Natural killer cell (primary cell): ENCODE data around the gene TMEM125. TPM values are rescaled to one million over a fixed set of nuclear protein-coding genes. Genes with fewer than 3 reads are reported as not detected.

Source experiments
- ATAC-seq, 3 donors: fragments of 150-1000 bp in 2 of 3; fragments of 200-7000 bp in 1 of 3; cut with Tn5 transposase; 1 replicate in 1 of 3; 2 replicates in 2 of 3; pipeline ENCODE4 v1.10.0; 2021; ENCODE audit warnings: mild to moderate bottlenecking in 2 of 3, moderate library complexity in 2 of 3
- DNase-seq, 2 donors: peaks; one replicate each; pipeline versions ENCODE4 v3.0.0 to v3.0.0-alpha.2; 2013 to 2021; ENCODE audit warnings: mixed read lengths in 1 of 2
- H3K27ac ChIP-seq: one replicate; pipeline ENCODE4 v1.5.1; 2013; ENCODE audit warnings: mild to moderate bottlenecking, low read length
- H3K27me3 ChIP-seq: one replicate; pipeline ENCODE4 v1.6.1; 2013; ENCODE audit warnings: low read length; ENCODE audit not compliant: control insufficient read depth, insufficient read depth
- H3K36me3 ChIP-seq: one replicate; pipeline ENCODE4 v1.6.1; 2013; ENCODE audit warnings: low read length; ENCODE audit not compliant: control insufficient read depth, insufficient read depth
- H3K4me1 ChIP-seq: one replicate; pipeline ENCODE4 v1.6.1; 2013; ENCODE audit warnings: low read length; ENCODE audit not compliant: control insufficient read depth, insufficient read depth
- H3K4me3 ChIP-seq: one replicate; pipeline ENCODE4 v1.5.1; 2013; ENCODE audit warnings: low read length
- H3K9me3 ChIP-seq: one replicate; pipeline ENCODE4 v1.6.1; 2013; ENCODE audit warnings: low read length; ENCODE audit not compliant: control insufficient read depth, insufficient read depth
- H3K27ac Mint-ChIP-seq, 2 donors: one replicate each; pipeline ENCODE4 v1.8.0; 2022; ENCODE audit warnings: mild to moderate bottlenecking in 2 of 2, mixed read lengths in 2 of 2, moderate library complexity in 1 of 2
- H3K27me3 Mint-ChIP-seq, 2 donors: one replicate each; pipeline ENCODE4 v1.8.0; 2022; ENCODE audit warnings: low read depth in 2 of 2, mixed read lengths in 2 of 2
- H3K36me3 Mint-ChIP-seq: one replicate; pipeline ENCODE4 v1.8.0; 2022; ENCODE audit warnings: mixed read lengths
- H3K4me1 Mint-ChIP-seq, 2 donors: one replicate each; pipeline ENCODE4 v1.8.0; 2022; ENCODE audit warnings: mixed read lengths in 2 of 2
- H3K4me3 Mint-ChIP-seq: one replicate; pipeline ENCODE4 v1.8.0; 2022; ENCODE audit warnings: mild to moderate bottlenecking, moderate library complexity, mixed read lengths
- H3K9me3 Mint-ChIP-seq, 2 donors: one replicate each; pipeline ENCODE4 v1.8.0; 2022; ENCODE audit warnings: mixed read lengths in 2 of 2
- WGBS: methylation state at CpG from one replicate; pipeline ENCODE4 v1.1.7; 2013; ENCODE audit warnings: missing lambda C conversion rate; ENCODE audit not compliant: insufficient coverage; 5-methylcytosine and 5-hydroxymethylcytosine counted together
- intact Hi-C: fragments of 100-400 bp; cut with micrococcal nuclease; formaldehyde crosslinking; loops from one replicate; pipeline ENCODE4 v1.14.2; 2022
- total RNA-seq, 4 donors: library from RNA; stranded (reverse); fragments of 120-200 nt in 1 of 4; gene quantifications; one replicate each; pipeline versions ENCODE4 v1.2.3 to v1.2.4, GENCODE V29; 2013 to 2022
- TF ChIP-seq, protein P1 (sequence below): fragments of 200-600 bp; IDR thresholded peaks from one replicate; pipeline ENCODE4 v1.8.0; 2022; ENCODE audit warnings: antibody characterized with exemption

TMEM125 gene
- total RNA-seq, 3 donors from 2014 or later (not counting 1 experiment from before 2014, with no cell fraction given), result not detected

DNA sequence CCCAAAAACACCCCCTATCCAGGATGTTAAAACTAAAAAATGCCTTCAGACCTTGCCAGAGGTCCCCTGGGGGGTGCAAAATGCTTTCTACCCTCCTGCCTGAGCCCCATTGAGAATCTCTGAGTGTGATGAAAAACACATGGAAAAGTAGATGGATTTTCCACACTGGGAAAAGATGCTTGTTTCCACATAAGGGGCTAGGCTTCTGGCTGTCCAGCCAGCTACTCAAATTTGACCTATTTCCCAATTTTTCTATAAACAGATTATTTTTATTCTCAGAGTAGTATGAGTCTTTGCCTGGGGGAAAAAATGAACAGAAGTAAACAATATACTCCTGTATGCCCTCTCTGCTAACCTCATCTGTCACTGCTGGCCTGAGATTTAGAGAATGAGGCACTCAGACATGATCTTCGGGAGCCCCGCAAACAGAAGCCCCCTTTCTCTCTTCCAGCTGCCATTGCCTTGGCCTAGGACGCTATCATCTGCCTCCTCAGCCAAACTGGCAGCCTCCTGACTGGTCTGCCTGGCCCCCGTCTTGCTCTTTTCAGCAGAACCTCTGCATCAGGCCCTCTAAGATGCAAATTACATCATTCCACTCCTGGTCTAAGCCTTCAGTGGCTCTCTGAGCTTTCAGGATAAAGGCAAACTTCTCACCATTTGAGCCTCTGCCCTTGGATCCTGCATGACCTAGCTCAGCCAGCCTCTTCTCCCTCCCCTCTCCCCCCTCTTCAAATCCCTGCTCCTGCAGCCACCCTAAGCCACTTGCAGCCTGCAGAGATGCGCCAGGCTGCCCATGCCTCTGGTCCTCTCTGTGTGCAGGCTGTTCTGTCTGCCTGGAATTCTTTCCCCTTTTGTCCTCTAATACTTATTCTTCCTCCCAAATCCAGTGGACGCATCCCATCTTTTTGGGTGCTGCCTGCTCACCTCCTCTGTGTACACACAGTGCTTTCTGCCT lies 39.7 kb upstream of the TMEM125 start:
- Histone ChIP-seq H3K4me3 (no peak overlapping the region), H3K9me3 (no peaks in the 10 kb centered on the region), H3K27ac (no peak overlapping the region), H3K4me1 (peaks cover 2% of the 10 kb centered on the region), H3K36me3 (no peaks in the 10 kb centered on the region), H3K27me3 (no peaks in the 10 kb centered on the region)
- Mint-ChIP-seq H3K27ac (no peak overlapping the region), H3K4me1 (peaks cover 5 to 7% of the 10 kb centered on the region in 2 donors), H3K9me3 (no peaks in the 10 kb centered on the region), H3K27me3 (peaks cover 7 to 10% of the 10 kb centered on the region in 2 donors), H3K36me3 (no peaks in the 10 kb centered on the region), H3K4me3 (no peak overlapping the region)
- no peak for DNase-seq
- intact Hi-C loops, result no loop called here
- 92% methylated on average over 6 of the region's 6 CpGs for WGBS
- TF ChIP-seq, protein P1, sequence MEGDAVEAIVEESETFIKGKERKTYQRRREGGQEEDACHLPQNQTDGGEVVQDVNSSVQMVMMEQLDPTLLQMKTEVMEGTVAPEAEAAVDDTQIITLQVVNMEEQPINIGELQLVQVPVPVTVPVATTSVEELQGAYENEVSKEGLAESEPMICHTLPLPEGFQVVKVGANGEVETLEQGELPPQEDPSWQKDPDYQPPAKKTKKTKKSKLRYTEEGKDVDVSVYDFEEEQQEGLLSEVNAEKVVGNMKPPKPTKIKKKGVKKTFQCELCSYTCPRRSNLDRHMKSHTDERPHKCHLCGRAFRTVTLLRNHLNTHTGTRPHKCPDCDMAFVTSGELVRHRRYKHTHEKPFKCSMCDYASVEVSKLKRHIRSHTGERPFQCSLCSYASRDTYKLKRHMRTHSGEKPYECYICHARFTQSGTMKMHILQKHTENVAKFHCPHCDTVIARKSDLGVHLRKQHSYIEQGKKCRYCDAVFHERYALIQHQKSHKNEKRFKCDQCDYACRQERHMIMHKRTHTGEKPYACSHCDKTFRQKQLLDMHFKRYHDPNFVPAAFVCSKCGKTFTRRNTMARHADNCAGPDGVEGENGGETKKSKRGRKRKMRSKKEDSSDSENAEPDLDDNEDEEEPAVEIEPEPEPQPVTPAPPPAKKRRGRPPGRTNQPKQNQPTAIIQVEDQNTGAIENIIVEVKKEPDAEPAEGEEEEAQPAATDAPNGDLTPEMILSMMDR, result no peak
- ATAC-seq, result no peak

DNA sequence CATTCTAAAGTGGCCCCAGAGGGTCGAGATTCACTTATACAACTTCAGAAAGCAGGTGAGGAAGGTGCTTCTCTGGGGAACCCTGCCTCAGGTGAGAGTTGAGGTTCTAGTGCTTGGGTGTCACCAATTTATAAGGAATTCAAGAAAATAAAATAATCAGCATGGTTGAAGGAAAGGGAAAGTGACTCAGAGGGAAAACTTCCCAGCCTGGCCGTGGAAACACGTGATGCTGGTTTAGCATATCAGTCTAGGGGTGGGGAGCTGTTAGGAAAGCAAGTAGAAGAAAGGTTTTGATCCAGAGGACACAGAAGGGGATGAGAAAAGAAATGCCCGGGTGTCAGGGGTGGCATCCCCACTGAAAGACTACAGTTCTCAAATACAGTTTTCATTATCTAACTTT lies 37.7 kb upstream of the TMEM125 start:
- Histone ChIP-seq H3K4me3 (no peak overlapping the region), H3K27ac (no peak overlapping the region), H3K27me3 (no peaks in the 10 kb centered on the region), H3K9me3 (no peaks in the 10 kb centered on the region), H3K36me3 (no peaks in the 10 kb centered on the region), H3K4me1 (peaks cover 1% of the 10 kb centered on the region)
- no peaks in the 10 kb centered on the region for H3K36me3 Mint-ChIP-seq
- 52% methylated on average over 4 of the region's 4 CpGs for WGBS
- intact Hi-C loops, result no loop called here
- H3K4me1 Mint-ChIP-seq, result peaks cover 5% of the 10 kb centered on the region in 2 donors
- DNase-seq (no peak), ATAC-seq (no peak)
- TF ChIP-seq, protein P1, result no peak
- H3K4me3 Mint-ChIP-seq, result no peak overlapping the region
- H3K9me3 Mint-ChIP-seq, result no peaks in the 10 kb centered on the region
- peaks cover 6 to 10% of the 10 kb centered on the region in 2 donors for H3K27me3 Mint-ChIP-seq
- no peak overlapping the region for H3K27ac Mint-ChIP-seq

DNA sequence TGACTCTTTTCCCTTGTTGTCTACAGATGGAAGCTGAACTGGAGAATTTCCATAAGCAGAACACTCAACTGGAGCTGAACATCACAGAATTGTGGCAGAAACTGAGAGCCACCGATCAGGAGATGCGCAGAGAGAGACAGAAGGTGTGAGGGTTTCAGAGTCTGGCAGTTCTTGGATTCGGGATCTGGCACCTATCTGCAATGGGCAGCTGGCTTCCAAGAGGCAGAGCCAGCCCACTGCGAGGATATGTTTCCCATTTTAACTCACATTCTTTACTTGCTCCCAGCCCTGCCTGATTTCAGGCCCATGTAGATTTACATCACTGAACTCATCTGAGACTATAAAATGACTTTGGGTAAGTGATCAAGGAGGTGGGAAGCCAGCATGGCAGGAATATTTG lies 37.3 kb upstream of the TMEM125 start:
- Histone ChIP-seq H3K4me3 (no peak overlapping the region), H3K9me3 (no peaks in the 10 kb centered on the region), H3K4me1 (no peaks in the 10 kb centered on the region), H3K36me3 (no peaks in the 10 kb centered on the region), H3K27me3 (no peaks in the 10 kb centered on the region), H3K27ac (no peak overlapping the region)
- no peak overlapping the region for H3K27ac Mint-ChIP-seq
- H3K27me3 Mint-ChIP-seq, result peaks cover 2 to 6% of the 10 kb centered on the region in 2 donors
- no peaks in the 10 kb centered on the region for H3K36me3 Mint-ChIP-seq
- DNase-seq (no peak), ATAC-seq (no peak)
- H3K9me3 Mint-ChIP-seq, result no peaks in the 10 kb centered on the region
- intact Hi-C loops, result no loop called here
- H3K4me3 Mint-ChIP-seq, result no peak overlapping the region
- WGBS, result 88% methylated on average over 4 of the region's 4 CpGs
- H3K4me1 Mint-ChIP-seq, result peaks cover under 1% of the 10 kb centered on the region in 2 donors
- TF ChIP-seq, protein P1, result no peak
